ENCODE data around the gene YBX2.
A peak's percentile ranks its signal among the peaks of the same experiment; 100 is the strongest.

YBX2 gene

GRCh38 chr17:7241783-7242716, 52.4 kb downstream of the YBX2 start, which contains the start of gene GABARAP:
Gene GABARAP (minus strand): TSS chr17:7242449. CDS start chr17:7242330, 119 bp downstream.
- DNase-seq = peak; percentile 87

GRCh38 chr17:7241090-7241733, 53.2 kb downstream of the YBX2 start:
- no peak for DNase-seq

GRCh38 chr17:7240375-7240774, 54.1 kb downstream of the YBX2 start:
- no peak for DNase-seq

- DNase-seq = peak; percentile 99
Measured at GRCh38 chr17:7239091-7240027, 55.1 kb downstream of the YBX2 start, which contains the start of gene PHF23. Gene PHF23 (minus strand): TSS chr17:7239457. CDS start chr17:7239279, 178 bp downstream.

DNA sequence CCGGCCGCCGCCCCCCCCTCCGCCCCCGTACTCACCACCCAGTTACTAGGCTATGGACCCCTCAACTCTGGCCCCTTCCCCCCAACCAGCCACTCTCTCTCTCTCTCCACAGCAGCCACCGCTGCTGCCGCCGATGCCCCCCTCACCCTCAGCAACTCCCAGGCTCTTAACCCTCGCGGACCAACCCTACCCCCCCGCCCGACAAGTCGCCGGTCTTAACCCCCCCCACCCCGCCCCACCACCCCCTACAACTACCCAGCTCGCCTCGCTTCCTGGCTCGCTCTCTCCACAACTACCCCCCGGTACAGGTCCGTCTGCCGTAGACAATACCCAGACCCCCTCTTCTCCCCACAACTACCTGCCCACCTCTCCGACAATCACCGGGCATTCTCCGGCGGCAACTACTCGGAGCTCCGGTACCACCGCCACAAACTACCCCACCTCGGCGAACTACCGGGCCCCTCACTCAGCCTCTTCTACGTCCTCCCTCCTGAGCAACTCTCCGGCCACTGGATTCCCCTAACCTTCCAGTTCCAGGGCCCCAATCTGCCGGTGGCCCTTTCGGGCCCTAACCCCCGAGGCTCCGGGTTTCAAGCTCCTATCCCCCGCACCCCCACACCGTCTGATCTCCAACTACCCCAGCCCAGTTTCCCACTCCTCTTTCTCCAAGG, 55.9 kb downstream of the YBX2 start:
- DNase-seq = no peak

All from DMS79 treated with DMSO at 0.1 percent for 48 hours (cell line).